ENCODE data around the gene SFSWAP. TPM values are rescaled to one million over a fixed set of nuclear protein-coding genes. Genes with fewer than 3 reads are reported as not detected.

SFSWAP gene
- total RNA-seq, 1 experiment from 2014 or later: 76.3 TPM

DNA sequence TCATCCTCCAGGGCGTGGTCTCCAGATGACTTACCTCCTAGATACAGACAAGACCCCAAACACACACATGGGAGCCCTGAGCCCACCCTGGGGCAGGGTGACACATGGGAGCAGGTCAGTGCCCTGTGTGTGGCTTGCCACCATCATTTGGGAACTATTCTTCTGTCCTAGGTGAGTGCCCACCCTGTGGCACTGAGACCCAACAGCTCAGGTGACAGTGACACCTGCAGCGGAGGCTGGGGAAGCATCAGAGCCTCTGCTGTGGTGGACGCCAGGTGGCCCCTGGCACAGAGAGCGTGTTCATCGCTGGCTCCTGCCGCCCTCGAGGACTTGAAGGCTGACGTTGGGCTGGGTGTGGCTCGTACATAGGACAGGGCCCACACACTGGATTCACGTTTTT, 23.0 kb downstream of the SFSWAP start:
- ChIA-PET CTCF (no interaction called here), POLR2A (no interaction called here)
- TF ChIP-seq SMAD3 (CRISPR knock-in tag; IDR thresholded peaks at IDR 0.05; ENCODE audit: borderline replicate concordance): no peak
- TF ChIP-seq ZNF423 (CRISPR knock-in tag; IDR thresholded peaks at IDR 0.05): no peak
- no peak for TF ChIP-seq GTF2I (CRISPR knock-in tag; conservative IDR thresholded peaks at IDR 0.05)
- no peak for TF ChIP-seq SMAD4 (CRISPR knock-in tag; IDR thresholded peaks at IDR 0.05)
- TF ChIP-seq GRHL2 (CRISPR knock-in tag; IDR thresholded peaks at IDR 0.05; ENCODE audit: insufficient replicate concordance, severe bottlenecking): no peak
- TF ChIP-seq, protein P1, sequence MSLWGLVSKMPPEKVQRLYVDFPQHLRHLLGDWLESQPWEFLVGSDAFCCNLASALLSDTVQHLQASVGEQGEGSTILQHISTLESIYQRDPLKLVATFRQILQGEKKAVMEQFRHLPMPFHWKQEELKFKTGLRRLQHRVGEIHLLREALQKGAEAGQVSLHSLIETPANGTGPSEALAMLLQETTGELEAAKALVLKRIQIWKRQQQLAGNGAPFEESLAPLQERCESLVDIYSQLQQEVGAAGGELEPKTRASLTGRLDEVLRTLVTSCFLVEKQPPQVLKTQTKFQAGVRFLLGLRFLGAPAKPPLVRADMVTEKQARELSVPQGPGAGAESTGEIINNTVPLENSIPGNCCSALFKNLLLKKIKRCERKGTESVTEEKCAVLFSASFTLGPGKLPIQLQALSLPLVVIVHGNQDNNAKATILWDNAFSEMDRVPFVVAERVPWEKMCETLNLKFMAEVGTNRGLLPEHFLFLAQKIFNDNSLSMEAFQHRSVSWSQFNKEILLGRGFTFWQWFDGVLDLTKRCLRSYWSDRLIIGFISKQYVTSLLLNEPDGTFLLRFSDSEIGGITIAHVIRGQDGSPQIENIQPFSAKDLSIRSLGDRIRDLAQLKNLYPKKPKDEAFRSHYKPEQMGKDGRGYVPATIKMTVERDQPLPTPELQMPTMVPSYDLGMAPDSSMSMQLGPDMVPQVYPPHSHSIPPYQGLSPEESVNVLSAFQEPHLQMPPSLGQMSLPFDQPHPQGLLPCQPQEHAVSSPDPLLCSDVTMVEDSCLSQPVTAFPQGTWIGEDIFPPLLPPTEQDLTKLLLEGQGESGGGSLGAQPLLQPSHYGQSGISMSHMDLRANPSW (CRISPR knock-in tag; conservative IDR thresholded peaks at IDR 0.05; ENCODE audit: low read depth): no peak
- TF ChIP-seq, protein P2, sequence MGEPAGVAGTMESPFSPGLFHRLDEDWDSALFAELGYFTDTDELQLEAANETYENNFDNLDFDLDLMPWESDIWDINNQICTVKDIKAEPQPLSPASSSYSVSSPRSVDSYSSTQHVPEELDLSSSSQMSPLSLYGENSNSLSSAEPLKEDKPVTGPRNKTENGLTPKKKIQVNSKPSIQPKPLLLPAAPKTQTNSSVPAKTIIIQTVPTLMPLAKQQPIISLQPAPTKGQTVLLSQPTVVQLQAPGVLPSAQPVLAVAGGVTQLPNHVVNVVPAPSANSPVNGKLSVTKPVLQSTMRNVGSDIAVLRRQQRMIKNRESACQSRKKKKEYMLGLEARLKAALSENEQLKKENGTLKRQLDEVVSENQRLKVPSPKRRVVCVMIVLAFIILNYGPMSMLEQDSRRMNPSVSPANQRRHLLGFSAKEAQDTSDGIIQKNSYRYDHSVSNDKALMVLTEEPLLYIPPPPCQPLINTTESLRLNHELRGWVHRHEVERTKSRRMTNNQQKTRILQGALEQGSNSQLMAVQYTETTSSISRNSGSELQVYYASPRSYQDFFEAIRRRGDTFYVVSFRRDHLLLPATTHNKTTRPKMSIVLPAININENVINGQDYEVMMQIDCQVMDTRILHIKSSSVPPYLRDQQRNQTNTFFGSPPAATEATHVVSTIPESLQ (CRISPR knock-in tag; IDR thresholded peaks at IDR 0.05): no peak
- TF ChIP-seq, protein P3, sequence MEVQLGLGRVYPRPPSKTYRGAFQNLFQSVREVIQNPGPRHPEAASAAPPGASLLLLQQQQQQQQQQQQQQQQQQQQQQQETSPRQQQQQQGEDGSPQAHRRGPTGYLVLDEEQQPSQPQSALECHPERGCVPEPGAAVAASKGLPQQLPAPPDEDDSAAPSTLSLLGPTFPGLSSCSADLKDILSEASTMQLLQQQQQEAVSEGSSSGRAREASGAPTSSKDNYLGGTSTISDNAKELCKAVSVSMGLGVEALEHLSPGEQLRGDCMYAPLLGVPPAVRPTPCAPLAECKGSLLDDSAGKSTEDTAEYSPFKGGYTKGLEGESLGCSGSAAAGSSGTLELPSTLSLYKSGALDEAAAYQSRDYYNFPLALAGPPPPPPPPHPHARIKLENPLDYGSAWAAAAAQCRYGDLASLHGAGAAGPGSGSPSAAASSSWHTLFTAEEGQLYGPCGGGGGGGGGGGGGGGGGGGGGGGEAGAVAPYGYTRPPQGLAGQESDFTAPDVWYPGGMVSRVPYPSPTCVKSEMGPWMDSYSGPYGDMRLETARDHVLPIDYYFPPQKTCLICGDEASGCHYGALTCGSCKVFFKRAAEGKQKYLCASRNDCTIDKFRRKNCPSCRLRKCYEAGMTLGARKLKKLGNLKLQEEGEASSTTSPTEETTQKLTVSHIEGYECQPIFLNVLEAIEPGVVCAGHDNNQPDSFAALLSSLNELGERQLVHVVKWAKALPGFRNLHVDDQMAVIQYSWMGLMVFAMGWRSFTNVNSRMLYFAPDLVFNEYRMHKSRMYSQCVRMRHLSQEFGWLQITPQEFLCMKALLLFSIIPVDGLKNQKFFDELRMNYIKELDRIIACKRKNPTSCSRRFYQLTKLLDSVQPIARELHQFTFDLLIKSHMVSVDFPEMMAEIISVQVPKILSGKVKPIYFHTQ (CRISPR knock-in tag; IDR thresholded peaks at IDR 0.05): no peak
- TF ChIP-seq EMX1 (CRISPR knock-in tag; IDR thresholded peaks at IDR 0.05): no peak
- TF ChIP-seq RELA (CRISPR knock-in tag; IDR thresholded peaks at IDR 0.05; ENCODE audit: borderline replicate concordance): no peak
- no peak for TF ChIP-seq CREB1 (CRISPR knock-in tag; IDR thresholded peaks at IDR 0.05)
- TF ChIP-seq, protein P4, sequence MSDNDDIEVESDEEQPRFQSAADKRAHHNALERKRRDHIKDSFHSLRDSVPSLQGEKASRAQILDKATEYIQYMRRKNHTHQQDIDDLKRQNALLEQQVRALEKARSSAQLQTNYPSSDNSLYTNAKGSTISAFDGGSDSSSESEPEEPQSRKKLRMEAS (CRISPR knock-in tag; IDR thresholded peaks at IDR 0.05): no peak
- no peak for TF ChIP-seq TEAD1 (CRISPR knock-in tag; IDR thresholded peaks at IDR 0.05)
- no peak for TF ChIP-seq KAT7 (CRISPR knock-in tag; IDR thresholded peaks at IDR 0.05; ENCODE audit: borderline replicate concordance)
- TF ChIP-seq, protein P5, sequence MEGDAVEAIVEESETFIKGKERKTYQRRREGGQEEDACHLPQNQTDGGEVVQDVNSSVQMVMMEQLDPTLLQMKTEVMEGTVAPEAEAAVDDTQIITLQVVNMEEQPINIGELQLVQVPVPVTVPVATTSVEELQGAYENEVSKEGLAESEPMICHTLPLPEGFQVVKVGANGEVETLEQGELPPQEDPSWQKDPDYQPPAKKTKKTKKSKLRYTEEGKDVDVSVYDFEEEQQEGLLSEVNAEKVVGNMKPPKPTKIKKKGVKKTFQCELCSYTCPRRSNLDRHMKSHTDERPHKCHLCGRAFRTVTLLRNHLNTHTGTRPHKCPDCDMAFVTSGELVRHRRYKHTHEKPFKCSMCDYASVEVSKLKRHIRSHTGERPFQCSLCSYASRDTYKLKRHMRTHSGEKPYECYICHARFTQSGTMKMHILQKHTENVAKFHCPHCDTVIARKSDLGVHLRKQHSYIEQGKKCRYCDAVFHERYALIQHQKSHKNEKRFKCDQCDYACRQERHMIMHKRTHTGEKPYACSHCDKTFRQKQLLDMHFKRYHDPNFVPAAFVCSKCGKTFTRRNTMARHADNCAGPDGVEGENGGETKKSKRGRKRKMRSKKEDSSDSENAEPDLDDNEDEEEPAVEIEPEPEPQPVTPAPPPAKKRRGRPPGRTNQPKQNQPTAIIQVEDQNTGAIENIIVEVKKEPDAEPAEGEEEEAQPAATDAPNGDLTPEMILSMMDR (IDR thresholded peaks at IDR 0.05): no peak
- TF ChIP-seq MYBL2 (CRISPR knock-in tag; IDR thresholded peaks at IDR 0.05): no peak
- no peak for TF ChIP-seq FOXJ3 (CRISPR knock-in tag; IDR thresholded peaks at IDR 0.05; ENCODE audit: borderline replicate concordance)
- TF ChIP-seq, protein P6, sequence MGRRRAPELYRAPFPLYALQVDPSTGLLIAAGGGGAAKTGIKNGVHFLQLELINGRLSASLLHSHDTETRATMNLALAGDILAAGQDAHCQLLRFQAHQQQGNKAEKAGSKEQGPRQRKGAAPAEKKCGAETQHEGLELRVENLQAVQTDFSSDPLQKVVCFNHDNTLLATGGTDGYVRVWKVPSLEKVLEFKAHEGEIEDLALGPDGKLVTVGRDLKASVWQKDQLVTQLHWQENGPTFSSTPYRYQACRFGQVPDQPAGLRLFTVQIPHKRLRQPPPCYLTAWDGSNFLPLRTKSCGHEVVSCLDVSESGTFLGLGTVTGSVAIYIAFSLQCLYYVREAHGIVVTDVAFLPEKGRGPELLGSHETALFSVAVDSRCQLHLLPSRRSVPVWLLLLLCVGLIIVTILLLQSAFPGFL (CRISPR knock-in tag; IDR thresholded peaks at IDR 0.05; ENCODE audit: borderline replicate concordance): no peak
- no peak for ATAC-seq
- Mint-ChIP-seq H3K27me3 (ENCODE audit: low read depth) (no peaks in the 10 kb centered on the region), H3K4me3 (no peak overlapping the region), H3K9me3 (no peaks in the 10 kb centered on the region), H3K36me3 (peaks cover 58% of the 10 kb centered on the region), H3K27ac (peak overlapping the region; percentile 73), H3K4me1 (peaks cover 48% of the 10 kb centered on the region)
- DNase-seq (ENCODE audit: low spot score): no peak
